GM12874 (cell line): ENCODE results near the gene B4GALT6.

Source experiments
- CTCF ChIP-seq: IDR thresholded peaks from 2 replicates; pipeline ENCODE4 v1.5.1; 2011; ENCODE audit warnings: low read depth, mild to moderate bottlenecking, control low read depth, low read length, moderate library complexity; ENCODE audit not compliant: insufficient read depth

B4GALT6 gene

GRCh38 chr18:31671951-31672350 is 12.4 kb downstream of the B4GALT6 start:
- no peak for TF ChIP-seq CTCF

- TF ChIP-seq CTCF = no peak
Measured at GRCh38 chr18:31669541-31669940, 14.8 kb downstream of the B4GALT6 start.

- TF ChIP-seq CTCF = no peak
Measured at GRCh38 chr18:31667185-31667584, 17.2 kb downstream of the B4GALT6 start.

- TF ChIP-seq CTCF = no peak
Measured at GRCh38 chr18:31666055-31666454, 18.3 kb downstream of the B4GALT6 start.

GRCh38 chr18:31664101-31664500 is 20.3 kb downstream of the B4GALT6 start:
- TF ChIP-seq CTCF = no peak

GRCh38 chr18:31661965-31662364 is 22.4 kb downstream of the B4GALT6 start:
- no peak for TF ChIP-seq CTCF

GRCh38 chr18:31660763-31661162 is 23.6 kb downstream of the B4GALT6 start:
- no peak for TF ChIP-seq CTCF
